GM19438 (cell line): ENCODE results near the gene CHI3L2.
"Not testable (repeated sequence)": the region's sequence is repeated elsewhere in the genome, so short reads cannot be mapped to it uniquely, and the experiment has no call there.

Experiments used
- ATAC-seq: cut with Tn5 transposase; IDR thresholded peaks from one replicate; pipeline ENCODE4 v1.9.1; 2021; ENCODE audit warnings: low read depth; ENCODE audit not compliant: unreplicated experiment

CHI3L2 gene

GRCh38 chr1:111201275-111202090 lies 26.0 kb upstream of the CHI3L2 start:
- ATAC-seq = no peak

DNA sequence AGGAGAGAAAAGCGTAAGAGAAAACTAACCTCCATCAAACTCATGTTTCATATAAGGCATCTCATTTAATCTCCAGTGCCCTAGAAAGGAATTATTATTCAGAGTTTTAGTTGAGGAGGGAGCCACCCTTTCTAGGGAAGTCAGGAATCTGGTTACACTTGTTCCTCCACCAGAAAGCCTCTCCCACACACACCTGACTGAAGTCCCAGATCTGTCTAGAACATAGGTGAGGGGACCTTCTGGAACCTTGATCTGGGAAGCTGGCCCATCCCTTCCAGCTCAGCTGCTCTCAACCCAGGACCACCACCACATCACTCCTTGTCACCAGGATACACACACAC lies 25.2 kb upstream of the CHI3L2 start:
- no peak for ATAC-seq

GRCh38 chr1:111202707-111203623 lies 24.5 kb upstream of the CHI3L2 start:
- ATAC-seq = no peak

DNA sequence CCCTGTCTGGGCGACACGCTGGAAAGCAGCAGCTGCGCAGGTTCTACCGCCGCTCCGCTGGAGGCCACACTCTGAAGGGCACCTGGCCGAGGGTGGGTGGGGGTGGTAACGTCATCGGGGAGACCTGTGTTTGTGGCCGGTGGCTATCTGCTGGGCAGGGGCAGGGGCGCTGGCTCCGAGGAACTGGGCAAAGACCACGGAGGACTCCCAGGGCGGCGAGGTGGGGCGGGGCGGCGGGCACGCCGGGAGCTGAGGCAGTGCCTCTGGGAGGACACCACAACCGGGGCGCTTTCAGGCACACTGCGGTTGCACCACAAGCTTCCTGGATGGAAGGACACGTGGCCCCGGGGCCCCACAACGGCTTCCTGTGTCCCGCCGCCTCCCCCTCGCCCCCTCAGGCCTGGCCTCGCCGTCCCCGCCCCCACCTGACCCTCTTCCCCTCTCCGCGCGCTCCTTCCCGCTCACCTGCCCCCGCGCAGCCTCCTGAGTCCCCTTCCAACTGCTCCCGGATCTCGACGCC lies 23.8 kb upstream of the CHI3L2 start:
- ATAC-seq = peak; percentile 51

GRCh38 chr1:111204201-111204982 lies 23.1 kb upstream of the CHI3L2 start:
- ATAC-seq = peak; percentile 71

GRCh38 chr1:111204983-111205713 lies 22.4 kb upstream of the CHI3L2 start:
- ATAC-seq = no peak

GRCh38 chr1:111205714-111206050 lies 21.8 kb upstream of the CHI3L2 start:
- no peak for ATAC-seq

GRCh38 chr1:111208921-111209320 lies 18.6 kb upstream of the CHI3L2 start:
- ATAC-seq = no peak

DNA sequence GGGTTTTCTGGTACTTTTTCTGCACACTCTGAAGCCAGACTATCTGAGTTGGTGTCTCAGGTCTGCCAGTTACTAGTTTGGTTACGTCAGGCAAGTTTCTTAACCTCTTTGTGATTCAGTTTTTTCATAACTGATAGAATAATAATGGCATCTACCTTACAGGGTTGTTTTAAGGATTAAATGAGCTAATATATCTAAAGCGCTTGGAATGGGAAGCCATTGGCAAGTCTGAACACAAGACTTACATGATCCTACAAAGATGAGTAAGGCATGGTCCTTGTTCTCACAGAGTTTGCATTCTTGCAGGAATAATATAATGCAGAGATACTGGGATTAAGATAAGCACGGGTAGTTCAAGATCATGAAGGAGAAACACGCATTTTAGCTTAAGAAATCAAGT lies 17.9 kb upstream of the CHI3L2 start:
- ATAC-seq = no peak

DNA sequence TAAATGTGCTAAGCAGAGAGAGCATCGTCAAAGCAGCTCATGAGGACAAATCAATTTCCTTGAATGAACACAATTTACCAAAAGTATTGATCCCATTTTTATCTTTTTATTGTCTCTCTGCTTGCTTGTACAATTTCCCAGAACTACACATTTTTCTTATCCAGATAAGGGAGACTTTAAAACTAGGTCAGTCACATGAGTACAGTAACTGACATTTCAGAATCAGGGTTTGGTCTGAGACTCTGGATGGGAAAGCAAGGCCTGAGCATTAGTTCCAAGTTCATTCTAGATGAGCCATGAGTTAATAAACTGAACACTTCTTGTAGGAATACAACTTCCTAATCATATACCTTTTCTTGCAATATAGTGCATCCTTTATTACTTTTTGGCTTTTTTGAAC lies 15.6 kb upstream of the CHI3L2 start:
- no peak for ATAC-seq

DNA sequence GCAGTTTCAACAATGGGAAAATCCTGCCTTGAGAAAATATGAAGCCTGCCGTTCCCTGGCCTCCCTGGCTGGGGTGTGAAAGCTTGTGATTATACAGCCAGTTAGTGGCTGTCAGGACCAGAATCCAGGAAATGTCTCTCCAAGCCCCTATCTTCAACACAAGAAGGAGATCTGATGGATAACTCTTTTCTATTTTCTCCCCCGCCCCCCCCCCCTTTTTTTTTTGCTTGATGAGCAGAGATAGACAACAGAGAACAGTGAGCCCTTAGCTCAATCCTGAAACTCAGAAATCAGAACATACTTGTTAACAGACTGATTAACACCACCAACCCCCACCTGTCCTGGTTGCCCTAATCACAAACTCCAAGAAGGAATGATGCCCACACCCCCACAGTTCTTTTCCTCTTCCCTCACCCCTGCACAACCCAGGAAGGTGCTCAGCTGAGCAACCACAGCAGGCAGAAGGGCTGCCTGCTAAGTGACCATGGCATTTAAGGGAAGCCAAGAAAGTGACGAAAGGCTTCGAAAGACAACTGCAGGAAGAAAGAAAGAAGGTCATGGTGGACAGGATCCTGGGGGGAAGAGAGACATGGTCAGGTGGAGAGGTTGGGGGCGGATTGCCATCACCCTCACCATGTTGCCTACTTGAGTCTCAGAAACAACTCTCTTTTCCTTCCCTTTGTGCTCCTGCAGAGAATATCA lies 14.7 kb upstream of the CHI3L2 start:
- no peak for ATAC-seq

DNA sequence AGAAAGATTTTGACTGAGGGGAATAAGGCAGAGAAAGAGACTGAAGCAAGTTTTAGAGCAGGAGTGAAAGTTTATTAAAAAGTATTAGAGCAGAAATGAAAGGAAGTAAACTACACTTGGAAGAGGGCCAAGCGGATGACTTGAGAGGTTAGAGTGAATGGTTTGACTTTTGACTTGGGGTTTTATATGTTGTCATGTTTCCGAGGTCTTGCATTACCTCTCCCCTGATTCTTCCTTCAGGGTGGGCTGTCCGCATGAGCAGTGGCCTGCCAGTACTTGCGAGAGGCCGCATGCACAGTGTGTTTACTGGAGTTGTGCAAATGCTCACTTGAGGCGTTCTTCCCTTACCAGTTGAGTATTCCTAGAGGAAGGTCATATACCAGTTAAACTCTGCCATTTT lies 14.1 kb upstream of the CHI3L2 start:
- ATAC-seq = no peak

DNA sequence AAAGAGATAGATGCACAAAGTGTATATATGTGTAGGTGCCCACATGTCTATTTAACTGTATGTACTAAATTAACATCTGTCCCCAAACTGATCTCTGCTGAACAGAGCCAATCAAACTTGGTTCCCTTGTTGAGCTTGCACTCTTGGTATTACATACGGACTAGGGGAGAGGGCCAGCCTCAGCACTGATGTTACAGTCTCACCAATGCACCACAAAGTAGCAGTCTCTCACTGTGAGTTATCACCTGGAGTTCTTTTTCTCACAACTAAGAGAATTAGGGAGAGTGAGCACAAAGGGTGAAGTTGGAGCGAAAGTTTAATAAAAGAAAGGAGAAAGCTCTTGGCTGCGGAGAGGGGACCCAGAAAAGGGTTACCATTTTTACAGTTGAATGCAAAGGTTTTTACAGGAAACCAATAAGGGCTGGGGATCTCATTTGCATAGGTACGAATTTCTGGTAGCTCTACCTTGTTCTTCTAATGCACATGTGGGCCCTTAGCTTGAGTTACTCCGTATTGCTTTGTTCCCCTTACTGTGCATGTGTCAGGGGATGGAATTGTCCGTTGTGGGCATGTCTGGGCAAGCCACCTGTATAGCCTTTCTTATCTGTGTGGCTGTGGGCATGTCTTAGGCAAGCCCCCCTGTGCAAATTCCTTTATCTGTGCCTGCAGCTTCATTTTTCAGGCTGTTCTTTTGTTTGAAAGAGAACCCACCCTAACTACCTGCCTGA lies 13.3 kb upstream of the CHI3L2 start:
- ATAC-seq = no peak

DNA sequence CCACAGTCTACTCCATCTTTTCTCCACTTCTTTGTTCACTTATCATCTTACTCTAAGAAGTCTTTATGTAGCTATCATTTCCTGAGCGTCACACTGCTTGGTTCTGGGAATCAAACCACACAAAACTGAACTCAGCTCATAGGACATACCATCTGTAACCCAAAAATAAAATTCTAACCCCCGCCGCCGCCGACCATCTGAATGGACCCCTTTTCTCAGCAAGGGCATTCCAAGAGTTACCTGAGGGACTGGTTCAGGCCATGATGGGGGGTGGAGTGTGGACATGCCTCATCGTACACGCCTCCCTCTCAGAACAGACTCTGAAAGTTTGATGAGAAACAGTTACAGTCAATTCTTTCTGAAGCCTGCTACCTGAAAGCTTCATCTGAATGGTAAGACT lies 12.6 kb upstream of the CHI3L2 start:
- ATAC-seq = no peak

GRCh38 chr1:111215285-111215684 lies 12.2 kb upstream of the CHI3L2 start:
- ATAC-seq = not testable (repeated sequence)

DNA sequence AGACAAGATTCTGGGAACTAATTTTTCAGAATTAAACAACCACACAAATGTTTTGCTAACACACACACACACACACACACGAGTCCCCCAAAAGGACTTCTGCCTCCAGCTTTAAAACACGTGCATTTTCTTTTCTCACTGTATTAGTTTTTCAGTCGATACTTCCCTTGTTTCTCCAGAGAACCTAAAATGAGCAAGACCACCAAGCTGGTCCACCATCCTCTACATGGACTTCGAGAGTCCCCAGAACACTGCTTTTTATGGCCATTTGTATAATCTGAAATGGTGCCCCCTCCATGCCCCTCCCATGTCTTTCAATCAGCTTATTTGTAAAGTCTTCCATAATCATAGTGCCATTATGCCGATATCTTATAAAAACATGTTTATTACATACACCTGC lies 10.8 kb upstream of the CHI3L2 start:
- no peak for ATAC-seq

- ATAC-seq = no peak
Measured at GRCh38 chr1:111217183-111217910, 10.2 kb upstream of the CHI3L2 start.
